ENCODE measurements around the gene NAV1. TPM values are rescaled to one million over a fixed set of nuclear protein-coding genes. Genes with fewer than 3 reads are reported as not detected.

NAV1 gene
- total RNA-seq, 1 experiment from 2014 or later: 51.0 TPM

GRCh38 chr1:201552941-201553351 lies 14.0 kb downstream of the NAV1 start:
- H3K36me3 Mint-ChIP-seq: no peaks in the 10 kb centered on the region
- no peak overlapping the region for H3K27ac Mint-ChIP-seq
- no peaks in the 10 kb centered on the region for H3K9me3 Mint-ChIP-seq
- TF ChIP-seq CREB1 (CRISPR knock-in tag; IDR thresholded peaks at IDR 0.05) (no peak), ZNF121 (CRISPR knock-in tag; IDR thresholded peaks at IDR 0.05) (no peak), ZNF263 (CRISPR knock-in tag; IDR thresholded peaks at IDR 0.05; ENCODE audit: low read depth) (no peak), USF2 (CRISPR knock-in tag; IDR thresholded peaks at IDR 0.05) (no peak), SMAD4 (CRISPR knock-in tag; IDR thresholded peaks at IDR 0.05) (no peak), IRF2 (CRISPR knock-in tag; IDR thresholded peaks at IDR 0.05; ENCODE audit: borderline replicate concordance, low read depth) (no peak)
- TF ChIP-seq, protein P1, sequence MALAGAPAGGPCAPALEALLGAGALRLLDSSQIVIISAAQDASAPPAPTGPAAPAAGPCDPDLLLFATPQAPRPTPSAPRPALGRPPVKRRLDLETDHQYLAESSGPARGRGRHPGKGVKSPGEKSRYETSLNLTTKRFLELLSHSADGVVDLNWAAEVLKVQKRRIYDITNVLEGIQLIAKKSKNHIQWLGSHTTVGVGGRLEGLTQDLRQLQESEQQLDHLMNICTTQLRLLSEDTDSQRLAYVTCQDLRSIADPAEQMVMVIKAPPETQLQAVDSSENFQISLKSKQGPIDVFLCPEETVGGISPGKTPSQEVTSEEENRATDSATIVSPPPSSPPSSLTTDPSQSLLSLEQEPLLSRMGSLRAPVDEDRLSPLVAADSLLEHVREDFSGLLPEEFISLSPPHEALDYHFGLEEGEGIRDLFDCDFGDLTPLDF (CRISPR knock-in tag; IDR thresholded peaks at IDR 0.05): no peak
- no peak; the same call in 1 of the 2 replicates for ATAC-seq
- no peak for DNase-seq (ENCODE audit: low spot score)
- no peak overlapping the region for H3K4me3 Mint-ChIP-seq
- ChIA-PET POLR2A (no interaction called here), CTCF (interaction anchor here (1.4 kb wide), 1 partner anchor 41 kb away, joined by 5 read pairs; no protein-coding TSS in a partner anchor)
- H3K27me3 Mint-ChIP-seq (ENCODE audit: low read depth): no peaks in the 10 kb centered on the region; the same call in 1 of the 2 replicates
- peaks cover 9% of the 10 kb centered on the region for H3K4me1 Mint-ChIP-seq

- DNase-seq (ENCODE audit: low spot score) (no peak), ATAC-seq (no peak)
- Mint-ChIP-seq H3K27ac (no peak overlapping the region), H3K36me3 (no peaks in the 10 kb centered on the region), H3K27me3 (ENCODE audit: low read depth) (no peaks in the 10 kb centered on the region; the same call in 1 of the 2 replicates), H3K4me3 (no peak overlapping the region), H3K9me3 (no peaks in the 10 kb centered on the region), H3K4me1 (peaks cover 9% of the 10 kb centered on the region)
- POLR2A ChIA-PET: no interaction called here
- TF ChIP-seq PRDM15 (CRISPR knock-in tag; IDR thresholded peaks at IDR 0.05) (no peak), JUN (CRISPR knock-in tag; IDR thresholded peaks at IDR 0.05) (no peak), ATF1 (CRISPR knock-in tag; IDR thresholded peaks at IDR 0.05) (no peak), NR3C1 (CRISPR knock-in tag; conservative IDR thresholded peaks at IDR 0.05; ENCODE audit: low read depth) (no peak), FOXK1 (CRISPR knock-in tag; IDR thresholded peaks at IDR 0.05) (no peak), EMX1 (CRISPR knock-in tag; IDR thresholded peaks at IDR 0.05) (no peak), ZNF416 (CRISPR knock-in tag; IDR thresholded peaks at IDR 0.05) (no peak), ELF4 (CRISPR knock-in tag; IDR thresholded peaks at IDR 0.05; ENCODE audit: low read depth) (no peak), IRF2 (CRISPR knock-in tag; IDR thresholded peaks at IDR 0.05; ENCODE audit: borderline replicate concordance, low read depth) (no peak), SP1 (CRISPR knock-in tag; conservative IDR thresholded peaks at IDR 0.05) (no peak)
- TF ChIP-seq, protein P2, sequence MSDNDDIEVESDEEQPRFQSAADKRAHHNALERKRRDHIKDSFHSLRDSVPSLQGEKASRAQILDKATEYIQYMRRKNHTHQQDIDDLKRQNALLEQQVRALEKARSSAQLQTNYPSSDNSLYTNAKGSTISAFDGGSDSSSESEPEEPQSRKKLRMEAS (CRISPR knock-in tag; IDR thresholded peaks at IDR 0.05): no peak
- CTCF ChIA-PET: interaction anchor here (1.0 to 1.4 kb wide), 2 partner anchors 41 to 156 kb away, joined by 3 to 5 read pairs; no protein-coding TSS in a partner anchor
These were observed 14.7 kb downstream of the NAV1 start for GRCh38 chr1:201553496-201554189.
